A549 (cell line): ENCODE measurements around the gene FER.

Source experiments
- BHLHE40 ChIP-seq: IDR thresholded peaks from 2 replicates; pipeline ENCODE4 v1.6.1; 2012; ENCODE audit warnings: low read depth, low read length, inconsistent platforms
- ELK1 ChIP-seq: fragments of 150-350 bp; IDR thresholded peaks from 2 replicates; pipeline ENCODE4 v1.6.1; 2014; ENCODE audit warnings: low read depth, mild to moderate bottlenecking, low read length
- HMGXB4 ChIP-seq: fragments of 250-450 bp; sonication (Bioruptor Pico); IDR thresholded peaks from 2 replicates; pipeline ENCODE4 v1.5.0; 2021; ENCODE audit warnings: mild to moderate bottlenecking, moderate library complexity, borderline replicate concordance
- PBX3 ChIP-seq: IDR thresholded peaks from 2 replicates; pipeline ENCODE4 v1.6.1; 2012
- POLR2A ChIP-seq: IDR thresholded peaks from 2 replicates; pipeline ENCODE4 v1.6.1; 2012; ENCODE audit warnings: mild to moderate bottlenecking, low read length
- RCOR1 ChIP-seq: fragments of 150-350 bp; IDR thresholded peaks from 2 replicates; pipeline ENCODE4 v1.6.1; 2014; ENCODE audit warnings: antibody characterized with exemption, low read length, low read depth
- USF2 ChIP-seq: fragments of 450-650 bp; IDR thresholded peaks from 2 replicates; pipeline ENCODE4 v1.6.1; 2014; ENCODE audit warnings: antibody characterized with exemption

GRCh38 chr5:109027983-109028607, 280.4 kb downstream of the FER start:
- TF ChIP-seq HMGXB4 (CRISPR knock-in tag) (no peak), BHLHE40 (no peak), ELK1 (no peak), POLR2A (no peak), PBX3 (no peak), RCOR1 (no peak), USF2 (no peak)
